ACC112 (cell line): Measurements from ENCODE around the gene MMP1.
"Not testable (repeated sequence)": the region's sequence is repeated elsewhere in the genome, so short reads cannot be mapped to it uniquely, and the experiment has no call there.

Experiments used
- H2AFZ ChIP-seq: fragments of 200-600 bp; sonication (generic); one replicate; pipeline ENCODE4 v1.6.0; 2017; ENCODE audit warnings: antibody characterized with exemption, low read length; ENCODE audit not compliant: unreplicated experiment
- H3K27ac ChIP-seq: fragments of 200-600 bp; sonication (generic); 2 replicates; pipeline ENCODE4 v1.5.1; 2014; ENCODE audit warnings: low read depth, mild to moderate bottlenecking, antibody characterized with exemption, low read length, moderate library complexity
- H3K27me3 ChIP-seq: fragments of 200-600 bp; sonication (generic); 2 replicates; pipeline ENCODE4 v1.6.1; 2014; ENCODE audit warnings: mild to moderate bottlenecking, antibody characterized with exemption, low read length, moderate library complexity, mixed read lengths; ENCODE audit not compliant: insufficient read depth
- H3K36me3 ChIP-seq: fragments of 200-600 bp; sonication (generic); 2 replicates; pipeline ENCODE4 v1.6.1; 2016; ENCODE audit warnings: mild to moderate bottlenecking, antibody characterized with exemption, low read length, moderate library complexity, mixed read lengths; ENCODE audit not compliant: insufficient read depth
- H3K4me1 ChIP-seq: fragments of 200-600 bp; sonication (generic); one replicate; pipeline ENCODE4 v1.6.1; 2016; ENCODE audit warnings: low read length, mixed read lengths; ENCODE audit not compliant: insufficient read depth, unreplicated experiment, control insufficient read depth
- H3K4me3 ChIP-seq: fragments of 200-600 bp; sonication (generic); 2 replicates; pipeline ENCODE4 v1.5.1; 2014; ENCODE audit warnings: mild to moderate bottlenecking, low read depth, low read length
- H3K79me2 ChIP-seq: fragments of 200-600 bp; sonication (generic); one replicate; pipeline ENCODE4 v1.6.0; 2016; ENCODE audit warnings: low read length; ENCODE audit not compliant: control insufficient read depth, unreplicated experiment, insufficient read depth

The MMP1 gene

GRCh38 chr11:102762361-102762767, 35.6 kb downstream of the MMP1 start:
- H2AFZ ChIP-seq: no peak overlapping the region
- no peaks in the 10 kb centered on the region for H3K36me3 ChIP-seq
- no peak overlapping the region for H3K4me3 ChIP-seq
- peaks cover 38% of the 10 kb centered on the region for H3K4me1 ChIP-seq
- H3K79me2 ChIP-seq: no peaks in the 10 kb centered on the region
- H3K27me3 ChIP-seq: peaks cover 44% of the 10 kb centered on the region
- no peak overlapping the region for H3K27ac ChIP-seq

- H2AFZ ChIP-seq: no peak overlapping the region
- H3K27ac ChIP-seq: no peak overlapping the region
- no peaks in the 10 kb centered on the region for H3K79me2 ChIP-seq
- H3K27me3 ChIP-seq: peaks cover 45% of the 10 kb centered on the region
- no peak overlapping the region for H3K4me3 ChIP-seq
- H3K36me3 ChIP-seq: no peaks in the 10 kb centered on the region
- peaks cover 38% of the 10 kb centered on the region for H3K4me1 ChIP-seq
Measured at GRCh38 chr11:102761646-102762238, 36.2 kb downstream of the MMP1 start.

GRCh38 chr11:102760344-102761035, 37.5 kb downstream of the MMP1 start:
- Histone ChIP-seq H3K36me3 (no peaks in the 10 kb centered on the region), H3K27me3 (peaks cover 42% of the 10 kb centered on the region), H3K27ac (peak overlapping the region; percentile 63), H3K79me2 (no peaks in the 10 kb centered on the region), H3K4me1 (peaks cover 38% of the 10 kb centered on the region), H3K4me3 (no peak overlapping the region), H2AFZ (no peak overlapping the region)

- H3K4me3 ChIP-seq: no peak overlapping the region
- no peak overlapping the region for H3K27ac ChIP-seq
- peaks cover 54% of the 10 kb centered on the region for H3K27me3 ChIP-seq
- H3K79me2 ChIP-seq: no peaks in the 10 kb centered on the region
- no peaks in the 10 kb centered on the region for H3K36me3 ChIP-seq
- H3K4me1 ChIP-seq: peaks cover 28% of the 10 kb centered on the region
- no peak overlapping the region for H2AFZ ChIP-seq
Measured at GRCh38 chr11:102757823-102758549, 40.0 kb downstream of the MMP1 start.

- Histone ChIP-seq H3K4me3 (no peak overlapping the region), H3K4me1 (peaks cover under 1% of the 10 kb centered on the region), H2AFZ (no peak overlapping the region), H3K79me2 (no peaks in the 10 kb centered on the region), H3K27ac (no peak overlapping the region), H3K27me3 (peaks cover 89% of the 10 kb centered on the region), H3K36me3 (no peaks in the 10 kb centered on the region)
Measured at GRCh38 chr11:102753267-102753666, 44.7 kb downstream of the MMP1 start.

GRCh38 chr11:102751673-102752072, 46.3 kb downstream of the MMP1 start:
- no peaks in the 10 kb centered on the region for H3K4me1 ChIP-seq
- H3K79me2 ChIP-seq: no peaks in the 10 kb centered on the region
- peaks cover 87% of the 10 kb centered on the region for H3K27me3 ChIP-seq
- no peak overlapping the region for H2AFZ ChIP-seq
- H3K27ac ChIP-seq: no peak overlapping the region
- no peaks in the 10 kb centered on the region for H3K36me3 ChIP-seq
- H3K4me3 ChIP-seq: no peak overlapping the region

- H3K79me2 ChIP-seq: no peaks in the 10 kb centered on the region
- no peaks in the 10 kb centered on the region for H3K4me1 ChIP-seq
- no peak overlapping the region for H3K27ac ChIP-seq
- peaks cover 66% of the 10 kb centered on the region for H3K27me3 ChIP-seq
- H3K4me3 ChIP-seq: no peak overlapping the region
- no peak overlapping the region for H2AFZ ChIP-seq
- H3K36me3 ChIP-seq: no peaks in the 10 kb centered on the region
Measured at GRCh38 chr11:102749101-102749722, 48.7 kb downstream of the MMP1 start.

- not testable (repeated sequence) for H3K79me2 ChIP-seq, H3K4me1 ChIP-seq, H2AFZ ChIP-seq, H3K36me3 ChIP-seq, H3K27ac ChIP-seq, H3K4me3 ChIP-seq
- peaks cover 45% of the 10 kb centered on the region for H3K27me3 ChIP-seq
Measured at GRCh38 chr11:102746746-102747578, 51.0 kb downstream of the MMP1 start.
